ENCODE results near the gene SELENOK. TPM values are rescaled to one million over a fixed set of nuclear protein-coding genes. Genes with fewer than 3 reads are reported as not detected.
A peak's percentile ranks its signal among the peaks of the same experiment; 100 is the strongest.

SELENOK gene
- total RNA-seq, 4 donors from 2014 or later, result 36.5 to 48.1 (median 45.4) TPM

- H3K4me3 ChIP-seq, result peak overlapping the region; percentile 64
- DNase-seq (ENCODE audit: low spot score in 2 of 2), result no peak
- 67% methylated on average over 10 of the region's 10 CpGs for WGBS
- peaks cover 18% of the 10 kb centered on the region for H3K4me1 ChIP-seq
- no peaks in the 10 kb centered on the region for H3K27me3 ChIP-seq
- no peaks in the 10 kb centered on the region for H3K9me3 ChIP-seq
- H3K36me3 ChIP-seq, result peaks cover 64% of the 10 kb centered on the region
- H3K27ac ChIP-seq, result no peak overlapping the region
- TF ChIP-seq CTCF (IDR thresholded peaks at IDR 0.05) (no peak), EP300 (IDR thresholded peaks at IDR 0.05) (no peak), POLR2AphosphoS5 (IDR thresholded peaks at IDR 0.05) (no peak), POLR2A (IDR thresholded peaks at IDR 0.05) (no peak)
These were observed 11.0 kb downstream of the SELENOK start for GRCh38 chr3:53880396-53881345.

DNA sequence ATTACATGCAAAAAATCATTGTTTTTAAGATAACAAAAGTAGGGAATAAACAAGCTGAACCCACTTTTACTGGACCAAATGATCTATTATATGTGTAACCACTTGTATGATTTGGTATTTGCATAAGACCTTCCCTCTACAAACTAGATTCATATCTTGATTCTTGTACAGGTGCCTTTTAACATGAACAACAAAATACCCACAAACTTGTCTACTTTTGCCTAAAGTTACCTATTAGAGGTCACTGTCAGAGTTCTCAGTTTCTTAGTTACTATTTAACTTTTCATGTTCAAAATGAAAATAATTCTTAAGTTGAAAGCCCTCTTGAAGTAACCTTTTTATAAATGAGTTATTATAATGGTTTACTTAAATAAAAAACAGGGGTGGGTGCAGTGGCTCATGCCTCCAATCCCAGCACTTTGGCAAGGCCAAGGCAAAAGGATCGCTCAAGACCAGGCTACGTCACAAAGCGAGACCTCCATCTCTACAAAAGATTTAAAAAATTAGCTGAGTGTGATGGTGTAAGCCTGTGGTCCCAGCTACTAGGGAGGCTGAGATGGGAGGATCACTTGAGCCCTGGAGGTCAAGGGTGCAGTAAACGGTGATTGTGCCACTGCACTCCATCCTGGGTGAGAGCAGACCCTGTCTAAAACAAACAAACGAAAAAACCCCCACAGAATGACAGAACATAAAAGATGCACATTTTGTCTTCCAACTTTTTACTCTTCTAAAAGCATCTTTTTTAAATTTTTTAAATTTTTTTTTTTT, 25.7 kb downstream of the SELENOK start:
- Histone ChIP-seq H3K9me3 (no peaks in the 10 kb centered on the region), H3K36me3 (peaks cover 94% of the 10 kb centered on the region), H3K4me3 (no peak overlapping the region), H3K4me1 (no peaks in the 10 kb centered on the region), H3K27me3 (no peaks in the 10 kb centered on the region), H3K27ac (no peak overlapping the region)
- DNase-seq (ENCODE audit: low spot score in 2 of 2), result no peak
- no peak for TF ChIP-seq EP300 (IDR thresholded peaks at IDR 0.05)
- TF ChIP-seq POLR2AphosphoS5 (IDR thresholded peaks at IDR 0.05), result no peak
- no peak for TF ChIP-seq CTCF (IDR thresholded peaks at IDR 0.05)
- TF ChIP-seq POLR2A (IDR thresholded peaks at IDR 0.05), result no peak
- WGBS, result 94% methylated on average over 5 of the region's 5 CpGs

DNA sequence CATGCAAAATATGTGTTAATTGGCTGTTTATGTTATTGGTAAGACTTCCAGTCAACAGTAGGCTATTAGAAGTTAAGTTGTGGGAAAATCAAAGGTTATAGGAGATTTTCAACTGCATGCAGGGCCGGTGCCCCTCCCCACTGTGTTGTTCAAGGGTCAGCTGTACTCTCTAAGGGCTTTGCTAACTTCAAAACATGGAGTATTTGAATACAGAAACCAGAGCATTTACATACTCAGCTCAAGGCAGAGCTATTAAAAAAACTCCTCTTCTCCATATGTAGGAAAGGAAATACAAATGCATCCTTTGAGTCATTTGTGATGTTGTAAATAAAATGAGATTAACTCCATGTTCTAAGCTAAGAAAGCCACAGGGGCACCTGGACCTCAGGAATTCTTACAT, 28.5 kb downstream of the SELENOK start:
- Histone ChIP-seq H3K9me3 (no peaks in the 10 kb centered on the region), H3K27me3 (no peaks in the 10 kb centered on the region), H3K4me3 (no peak overlapping the region), H3K27ac (no peak overlapping the region), H3K36me3 (peaks cover 68% of the 10 kb centered on the region), H3K4me1 (no peaks in the 10 kb centered on the region)
- no peak for TF ChIP-seq POLR2A (IDR thresholded peaks at IDR 0.05)
- no peak for TF ChIP-seq CTCF (IDR thresholded peaks at IDR 0.05)
- no peak for TF ChIP-seq POLR2AphosphoS5 (IDR thresholded peaks at IDR 0.05)
- TF ChIP-seq EP300 (IDR thresholded peaks at IDR 0.05), result no peak
- WGBS, result 88% methylated on average over 1 of the region's 1 CpG
- no peak for DNase-seq (ENCODE audit: low spot score in 2 of 2)

GRCh38 chr3:53862241-53862640, 29.4 kb downstream of the SELENOK start:
- 91% methylated on average over 3 of the region's 3 CpGs for WGBS
- Histone ChIP-seq H3K27ac (no peak overlapping the region), H3K9me3 (no peaks in the 10 kb centered on the region), H3K27me3 (no peaks in the 10 kb centered on the region), H3K4me1 (no peaks in the 10 kb centered on the region), H3K36me3 (peaks cover 59% of the 10 kb centered on the region), H3K4me3 (no peak overlapping the region)
- no peak for DNase-seq (ENCODE audit: low spot score in 2 of 2)
- TF ChIP-seq CTCF (IDR thresholded peaks at IDR 0.05) (no peak), EP300 (IDR thresholded peaks at IDR 0.05) (no peak), POLR2A (IDR thresholded peaks at IDR 0.05) (no peak), POLR2AphosphoS5 (IDR thresholded peaks at IDR 0.05) (no peak)

DNA sequence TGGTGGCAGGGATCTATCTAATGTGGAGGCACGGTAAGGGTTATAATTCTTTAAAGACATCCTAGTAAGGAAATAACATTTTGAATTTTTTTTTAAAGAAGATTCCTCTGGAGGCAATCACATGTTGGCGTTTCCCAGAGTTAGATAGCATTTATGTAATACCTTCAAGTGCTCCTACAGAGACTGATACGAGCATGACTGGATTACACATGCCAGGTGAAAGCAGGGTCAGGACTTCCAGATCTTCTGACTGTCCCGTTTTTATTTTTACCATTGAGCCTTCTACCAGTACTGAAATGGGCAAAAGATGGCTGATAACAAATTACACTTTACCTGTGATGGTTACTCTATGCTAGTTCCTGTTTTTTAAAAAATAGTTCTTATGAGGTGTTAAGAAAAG, 31.5 kb downstream of the SELENOK start:
- 61% methylated on average over 4 of the region's 4 CpGs for WGBS
- H3K4me1 ChIP-seq, result no peaks in the 10 kb centered on the region
- peaks cover 40% of the 10 kb centered on the region for H3K36me3 ChIP-seq
- H3K9me3 ChIP-seq, result no peaks in the 10 kb centered on the region
- no peak overlapping the region for H3K27ac ChIP-seq
- H3K27me3 ChIP-seq, result no peaks in the 10 kb centered on the region
- no peak overlapping the region for H3K4me3 ChIP-seq
- DNase-seq (ENCODE audit: low spot score in 2 of 2), result no peak
- TF ChIP-seq CTCF (IDR thresholded peaks at IDR 0.05), result no peak

All from suprapubic skin (tissue), 4 donors.